HEK293 (cell line): ENCODE measurements around the gene OR1F1.

ENCODE experiments used
- GLIS2 ChIP-seq: fragments of 450-650 bp; formaldehyde crosslinking; IDR thresholded peaks from 2 replicates; pipeline ENCODE4 v1.5.1; 2016; ENCODE audit warnings: missing biosample characterization, missing genetic modification characterization
- KLF7 ChIP-seq: fragments of 450-650 bp; formaldehyde crosslinking; IDR thresholded peaks from 2 replicates; pipeline ENCODE4 v1.5.1; 2016; ENCODE audit warnings: missing biosample characterization, missing genetic modification characterization, borderline replicate concordance
- KLF9 ChIP-seq: fragments of 450-650 bp; formaldehyde crosslinking; IDR thresholded peaks from 2 replicates; pipeline ENCODE4 v1.5.1; 2016; ENCODE audit warnings: missing biosample characterization, missing genetic modification characterization, low read depth
- PATZ1 ChIP-seq: fragments of 450-650 bp; formaldehyde crosslinking; IDR thresholded peaks from 2 replicates; pipeline ENCODE4 v1.5.1; 2016; ENCODE audit warnings: missing biosample characterization, missing genetic modification characterization
- SCRT2 ChIP-seq: fragments of 450-650 bp; formaldehyde crosslinking; IDR thresholded peaks from 2 replicates; pipeline ENCODE4 v1.5.1; 2016; ENCODE audit warnings: missing biosample characterization, missing genetic modification characterization
- SP7 ChIP-seq: fragments of 450-650 bp; formaldehyde crosslinking; IDR thresholded peaks from 2 replicates; pipeline ENCODE4 v1.5.1; 2016; ENCODE audit warnings: missing biosample characterization, missing genetic modification characterization
- YY1 ChIP-seq: fragments of 450-650 bp; formaldehyde crosslinking; IDR thresholded peaks from 2 replicates; pipeline ENCODE4 v1.5.1; 2018; ENCODE audit warnings: missing biosample characterization, missing genetic modification characterization
- ZBTB10 ChIP-seq: fragments of 450-650 bp; formaldehyde crosslinking; IDR thresholded peaks from 2 replicates; pipeline ENCODE4 v1.5.1; 2016; ENCODE audit warnings: missing biosample characterization, missing genetic modification characterization
- ZBTB11 ChIP-seq: fragments of 450-650 bp; formaldehyde crosslinking; conservative IDR thresholded peaks from 2 replicates; pipeline ENCODE4 v1.5.1; 2016; ENCODE audit warnings: low read depth, missing biosample characterization, missing genetic modification characterization
- ZIC2 ChIP-seq: fragments of 450-650 bp; formaldehyde crosslinking; IDR thresholded peaks from 2 replicates; pipeline ENCODE4 v1.5.1; 2016; ENCODE audit warnings: missing biosample characterization, missing genetic modification characterization
- ZNF10 ChIP-seq: fragments of 450-650 bp; formaldehyde crosslinking; IDR thresholded peaks from 2 replicates; pipeline ENCODE4 v1.5.1; 2017; ENCODE audit warnings: missing biosample characterization, missing genetic modification characterization
- ZNF133 ChIP-seq: fragments of 450-650 bp; formaldehyde crosslinking; IDR thresholded peaks from 2 replicates; pipeline ENCODE4 v1.5.1; 2016; ENCODE audit warnings: missing biosample characterization, missing genetic modification characterization
- ZNF169 ChIP-seq: fragments of 450-650 bp; formaldehyde crosslinking; IDR thresholded peaks from 2 replicates; pipeline ENCODE4 v1.5.1; 2016; ENCODE audit warnings: missing biosample characterization, missing genetic modification characterization
- ZNF280D ChIP-seq: fragments of 450-650 bp; formaldehyde crosslinking; IDR thresholded peaks from 2 replicates; pipeline ENCODE4 v1.5.1; 2016; ENCODE audit warnings: missing biosample characterization, missing genetic modification characterization
- ZNF335 ChIP-seq: fragments of 450-650 bp; formaldehyde crosslinking; conservative IDR thresholded peaks from 2 replicates; pipeline ENCODE4 v1.5.1; 2016; ENCODE audit warnings: missing biosample characterization, missing genetic modification characterization
- ZNF391 ChIP-seq: fragments of 450-650 bp; formaldehyde crosslinking; IDR thresholded peaks from 2 replicates; pipeline ENCODE4 v1.5.1; 2016; ENCODE audit warnings: low read depth, missing biosample characterization, missing genetic modification characterization, borderline replicate concordance
- ZNF449 ChIP-seq: fragments of 450-650 bp; formaldehyde crosslinking; IDR thresholded peaks from 2 replicates; pipeline ENCODE4 v1.5.1; 2017; ENCODE audit warnings: missing biosample characterization, mild to moderate bottlenecking, missing genetic modification characterization, moderate library complexity
- ZNF510 ChIP-seq: fragments of 450-650 bp; formaldehyde crosslinking; IDR thresholded peaks from 2 replicates; pipeline ENCODE4 v1.5.1; 2018; ENCODE audit warnings: mild to moderate bottlenecking, missing genetic modification characterization, missing biosample characterization; ENCODE audit not compliant: insufficient replicate concordance
- ZNF629 ChIP-seq: fragments of 450-650 bp; formaldehyde crosslinking; IDR thresholded peaks from 2 replicates; pipeline ENCODE4 v1.5.1; 2017; ENCODE audit warnings: missing biosample characterization, missing genetic modification characterization
- ZNF645 ChIP-seq: fragments of 450-650 bp; formaldehyde crosslinking; IDR thresholded peaks from 2 replicates; pipeline ENCODE4; 2016; ENCODE audit warnings: missing biosample characterization, missing genetic modification characterization
- ZNF660 ChIP-seq: fragments of 450-650 bp; IDR thresholded peaks from 2 replicates; pipeline ENCODE4 v1.5.1; 2018; ENCODE audit warnings: missing biosample characterization, mild to moderate bottlenecking, missing genetic modification characterization

Gene OR1F1

GRCh38 chr16:3149630-3150345 lies 38.2 kb upstream of the OR1F1 start (continued):
- TF ChIP-seq ZNF10 (tag by site-specific recombination): peak; percentile 74; the same call in 1 of the 2 replicates
- peak; percentile 24 for TF ChIP-seq ZBTB11 (tag by site-specific recombination)
- TF ChIP-seq ZNF645 (tag by site-specific recombination): 0 out of 2 replicates have a peak, but pooled peaks have one; percentile 18
- 0 out of 2 replicates have a peak, but pooled peaks have one; percentile 21 for TF ChIP-seq ZNF169 (tag by site-specific recombination)
- TF ChIP-seq ZNF629 (tag by site-specific recombination): 0 out of 2 replicates have a peak, but pooled peaks have one; percentile 29
- TF ChIP-seq ZNF660 (tag by site-specific recombination): peak; percentile 51; the same call in 1 of the 2 replicates
- TF ChIP-seq ZNF391: 0 out of 2 replicates have a peak, but pooled peaks have one; percentile 17
- TF ChIP-seq ZNF133 (tag by site-specific recombination): no peak
- TF ChIP-seq ZNF449: peak; percentile 57; the same call in 1 of the 2 replicates
- peak; percentile 75 for TF ChIP-seq PATZ1
- TF ChIP-seq ZIC2: peak; percentile 76
- TF ChIP-seq ZNF335 (tag by site-specific recombination): peak; percentile 100
- TF ChIP-seq GLIS2 (tag by site-specific recombination): peak; percentile 54
- TF ChIP-seq ZNF280D: no peak
- peak; percentile 82 for TF ChIP-seq SCRT2
- TF ChIP-seq ZNF510 (tag by site-specific recombination): no peak
- peak; percentile 63; the same call in 1 of the 2 replicates for TF ChIP-seq ZBTB10 (tag by site-specific recombination)
- peak; percentile 16; the same call in 1 of the 2 replicates for TF ChIP-seq KLF7 (tag by site-specific recombination)
- peak; percentile 35; the same call in 1 of the 2 replicates for TF ChIP-seq SP7
- TF ChIP-seq YY1 (tag by site-specific recombination): peak; percentile 90; the same call in 1 of the 2 replicates
- TF ChIP-seq KLF9 (tag by site-specific recombination): peak; percentile 75
